Small intestine (tissue), 7 donors: ENCODE results near the gene ACOT7. TPM values are rescaled to one million over a fixed set of nuclear protein-coding genes. Genes with fewer than 3 reads are reported as not detected.
A peak's percentile ranks its signal among the peaks of the same experiment; 100 is the strongest.

Experiments used
- DNase-seq, 2 donors: peaks; one replicate each; pipeline versions ENCODE4 v3.0.0 to v3.0.0-alpha.2; 2013
- FAIRE-seq: peaks from 2 replicates; lab custom pipeline; 2012; peaks lifted over from hg19 to GRCh38; lab: Jason Lieb, UNC
- H3K27ac ChIP-seq, 3 donors: one replicate each; pipeline ENCODE4 v1.5.1; 2013; ENCODE audit warnings: low read length in 2 of 3, mild to moderate bottlenecking in 2 of 3, control low read depth in 1 of 3, inconsistent platforms in 1 of 3, low read depth in 1 of 3, moderate library complexity in 1 of 3
- H3K27me3 ChIP-seq, 3 donors: one replicate each; pipeline ENCODE4 v1.6.1; 2013; ENCODE audit warnings: low read length in 3 of 3, inconsistent platforms in 1 of 3; ENCODE audit not compliant: control insufficient read depth in 3 of 3, insufficient read depth in 3 of 3
- H3K36me3 ChIP-seq, 3 donors: one replicate each; pipeline ENCODE4 v1.6.1; 2013; ENCODE audit warnings: low read length in 3 of 3, inconsistent platforms in 1 of 3, low read depth in 1 of 3, mild to moderate bottlenecking in 1 of 3, moderate library complexity in 1 of 3; ENCODE audit not compliant: control insufficient read depth in 3 of 3, insufficient read depth in 2 of 3
- H3K4me1 ChIP-seq, 3 donors: one replicate each; pipeline ENCODE4 v1.6.1; 2013; ENCODE audit warnings: low read length in 2 of 3, inconsistent platforms in 1 of 3, low read depth in 1 of 3, mild to moderate bottlenecking in 1 of 3, moderate library complexity in 1 of 3; ENCODE audit not compliant: control insufficient read depth in 3 of 3, insufficient read depth in 2 of 3
- H3K4me3 ChIP-seq, 3 donors: one replicate each; pipeline ENCODE4 v1.5.1; 2013; ENCODE audit warnings: low read length in 3 of 3, control low read depth in 1 of 3, inconsistent platforms in 1 of 3, low read depth in 1 of 3, mild to moderate bottlenecking in 1 of 3, moderate library complexity in 1 of 3
- H3K9me3 ChIP-seq, 2 donors: one replicate each; pipeline ENCODE4 v1.6.1; 2013; ENCODE audit warnings: low read depth in 1 of 2, low read length in 1 of 2; ENCODE audit not compliant: control insufficient read depth in 2 of 2, insufficient read depth in 1 of 2
- WGBS, 3 donors: extraction: QIAGEN DNeasy Blood & Tissue Kit; methylation state at CpG; one replicate each; pipeline ENCODE4 v1.1.7; 2013; 5-methylcytosine and 5-hydroxymethylcytosine counted together
- polyA plus RNA-seq, 4 donors: library from polyadenylated mRNA; stranded (reverse) in 3 of 4; unstranded in 1 of 4; fragments of 200-250 nt in 3 of 4; fragments of 120-200 nt in 1 of 4; gene quantifications; one replicate each; pipeline versions ENCODE4 v1.2.1 to v1.2.3, GENCODE V29; 2013
- donor health status: healthy with polysubstance abuse.
- donor health status: control.
- donor health status: control.
- donor health status: Bipolar disorder and iron deficiency.
- donor health status: healthy.

The ACOT7 gene
- polyA plus RNA-seq, 4 donors: 20.3 to 93.8 (median 73.7) TPM

- WGBS, 3 donors: 30 to 45% (median 43%) methylated on average over 17 of the region's 17 CpGs
- FAIRE-seq: no peak
These were observed 153.4 kb downstream of the ACOT7 start for GRCh38 chr1:6239950-6240768.

GRCh38 chr1:6239213-6239752 lies 154.3 kb downstream of the ACOT7 start:
- Histone ChIP-seq H3K36me3 (peaks cover 0 to 4% (median 0%) of the 10 kb centered on the region in 3 donors), H3K4me3 (no peak overlapping the region), H3K9me3 (no peaks in the 10 kb centered on the region), H3K27ac (no peak overlapping the region), H3K27me3 (peaks cover 13 to 41% (median 29%) of the 10 kb centered on the region in 3 donors), H3K4me1 (peaks cover 2 to 36% (median 3%) of the 10 kb centered on the region in 3 donors)
- DNase-seq (no peak), FAIRE-seq (no peak)
- 39 to 71% (median 67%) methylated on average over 7 of the region's 7 CpGs for WGBS, 3 donors

More at GRCh38 chr1:6239950-6240768, 153.4 kb downstream of the ACOT7 start:
- Histone ChIP-seq H3K27ac (peak overlapping the region in 1 of 3 donors; percentile 40), H3K9me3 (no peaks in the 10 kb centered on the region), H3K27me3 (peaks cover 13 to 46% (median 34%) of the 10 kb centered on the region in 3 donors), H3K36me3 (no peaks in the 10 kb centered on the region), H3K4me3 (no peak overlapping the region), H3K4me1 (peaks cover 0 to 27% (median 2%) of the 10 kb centered on the region in 3 donors)
- peak in 1 of 2 donors; percentile 70 for DNase-seq

DNA sequence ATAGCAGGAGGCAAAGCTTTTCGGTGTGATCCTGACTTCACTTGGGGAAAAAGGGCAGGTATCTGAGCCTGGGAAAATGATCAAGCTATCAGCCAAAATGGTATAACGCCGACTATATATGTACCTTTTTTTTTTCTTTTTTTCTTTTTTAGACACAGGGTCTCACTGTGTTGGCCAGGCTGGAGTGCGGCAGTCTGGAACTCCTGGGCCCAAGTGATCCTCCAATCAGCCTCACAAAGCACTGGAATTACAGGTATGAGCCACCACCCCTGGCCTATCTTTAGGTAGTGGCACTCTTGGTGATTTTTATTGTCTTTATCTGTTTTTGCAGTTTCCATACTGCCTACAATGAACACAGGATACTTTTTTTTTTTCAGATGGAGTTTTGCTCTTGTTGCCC lies 156.5 kb downstream of the ACOT7 start:
- no peak for DNase-seq
- no peak for FAIRE-seq
- no peak overlapping the region for H3K4me3 ChIP-seq
- 88 to 91% (median 89%) methylated on average over 4 of the region's 4 CpGs for whole genome bisulfite sequencing, 3 donors
- no peaks in the 10 kb centered on the region for H3K9me3 ChIP-seq
- H3K27me3 ChIP-seq: peaks cover 6 to 23% (median 14%) of the 10 kb centered on the region in 3 donors
- peaks cover 2 to 21% (median 4%) of the 10 kb centered on the region in 3 donors for H3K36me3 ChIP-seq
- H3K27ac ChIP-seq: no peak overlapping the region
- peaks cover 1 to 37% (median 3%) of the 10 kb centered on the region in 3 donors for H3K4me1 ChIP-seq

- Histone ChIP-seq H3K9me3 (no peaks in the 10 kb centered on the region), H3K4me1 (peaks cover 0 to 21% (median 3%) of the 10 kb centered on the region in 3 donors), H3K36me3 (peaks cover 2 to 36% (median 9%) of the 10 kb centered on the region in 3 donors), H3K27ac (peak overlapping the region; percentile 48 to 87 (median 64)), H3K4me3 (peak overlapping the region; percentile 75 to 97 (median 90)), H3K27me3 (peaks cover 0 to 5% (median 2%) of the 10 kb centered on the region in 3 donors)
- FAIRE-seq (no peak), DNase-seq (peak; percentile 66 to 82)
- WGBS, 3 donors: 0 to 1% (median 0%) methylated on average over 14 to 30 of the region's 30 CpGs
These were observed 158.3 kb downstream of the ACOT7 start for GRCh38 chr1:6235296-6235677.

DNA sequence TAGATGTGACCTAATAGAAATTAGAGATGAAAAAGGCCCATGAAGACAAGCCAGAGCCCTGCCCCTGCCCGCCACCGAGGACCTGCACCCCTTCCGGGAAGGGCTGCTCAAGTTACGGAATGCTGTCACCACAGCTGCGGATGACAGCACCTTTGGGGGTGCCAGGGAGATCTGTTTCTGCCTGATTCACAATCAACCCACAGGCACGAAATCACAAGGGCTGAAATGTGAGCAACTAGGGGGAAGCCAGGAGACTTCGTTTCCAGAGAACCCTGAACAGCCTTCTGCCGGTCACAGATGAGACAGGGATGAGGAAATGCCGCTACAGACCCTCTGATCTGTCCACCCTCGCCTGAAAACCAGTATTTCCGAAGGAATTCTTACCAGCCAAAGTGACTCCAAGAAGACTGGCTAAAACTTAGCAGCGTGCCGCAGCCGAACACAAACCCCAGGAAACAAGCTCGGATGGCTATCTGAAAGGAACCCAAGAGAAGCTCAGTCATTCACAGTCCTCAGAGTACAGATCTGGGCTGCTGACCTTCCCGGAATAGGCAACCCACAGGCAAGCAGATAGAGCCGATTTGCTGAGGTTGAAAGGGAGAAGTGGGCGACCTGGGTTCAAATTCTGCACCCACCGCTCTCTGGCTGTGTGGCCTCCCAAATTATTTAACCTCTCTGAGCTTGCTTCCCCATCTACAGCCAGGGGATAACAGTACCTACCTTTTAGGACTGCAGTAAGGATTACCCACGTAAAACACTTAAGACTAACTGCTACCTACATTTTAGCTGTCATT lies 158.9 kb downstream of the ACOT7 start:
- no peak for DNase-seq
- Histone ChIP-seq H3K36me3 (peaks cover 2 to 42% (median 9%) of the 10 kb centered on the region in 3 donors), H3K27me3 (peaks cover 0 to 2% (median 0%) of the 10 kb centered on the region in 3 donors), H3K27ac (peak overlapping the region in 1 of 3 donors; percentile 48), H3K4me1 (peaks cover 0 to 15% (median 3%) of the 10 kb centered on the region in 3 donors), H3K4me3 (peak overlapping the region in 2 of 3 donors; percentile 75 to 97), H3K9me3 (no peaks in the 10 kb centered on the region)
- WGBS, 3 donors: 35 to 43% (median 41%) methylated on average over 20 of the region's 20 CpGs
- FAIRE-seq: no peak

- Histone ChIP-seq H3K27me3 (no peaks in the 10 kb centered on the region), H3K4me3 (no peak overlapping the region), H3K27ac (no peak overlapping the region), H3K9me3 (no peaks in the 10 kb centered on the region), H3K4me1 (peaks cover 0 to 9% (median 3%) of the 10 kb centered on the region in 3 donors), H3K36me3 (peaks cover 4 to 53% (median 9%) of the 10 kb centered on the region in 3 donors)
- WGBS, 3 donors: 43 to 83% (median 66%) methylated on average over 1 of the region's 1 CpG
- FAIRE-seq (no peak), DNase-seq (no peak)
These were observed 160.2 kb downstream of the ACOT7 start for GRCh38 chr1:6233376-6233775.

DNA sequence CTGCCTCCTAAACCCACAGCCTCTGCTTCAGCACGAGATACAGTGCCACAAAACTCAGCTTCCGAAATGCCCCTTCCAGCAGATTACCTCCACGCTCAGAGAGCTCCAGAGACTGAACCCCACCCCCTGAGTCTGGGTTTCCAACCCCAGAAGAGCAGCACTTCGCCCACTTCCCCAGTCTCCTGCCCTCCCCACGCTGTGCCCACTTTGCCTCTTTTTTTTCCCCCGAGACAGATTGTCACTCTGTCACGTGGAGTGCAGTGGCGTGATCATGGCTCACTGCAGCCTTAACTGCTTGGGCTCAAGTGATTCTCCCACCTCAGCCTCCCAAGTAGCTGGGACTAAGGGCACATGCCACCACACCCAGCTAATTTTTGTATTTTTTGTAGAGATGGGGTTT lies 167.9 kb downstream of the ACOT7 start:
- Histone ChIP-seq H3K27me3 (no peaks in the 10 kb centered on the region), H3K4me3 (no peak overlapping the region), H3K36me3 (peaks cover 2 to 83% (median 13%) of the 10 kb centered on the region in 3 donors), H3K9me3 (no peaks in the 10 kb centered on the region), H3K27ac (peak overlapping the region in 1 of 3 donors; percentile 76), H3K4me1 (peaks cover 0 to 34% (median 0%) of the 10 kb centered on the region in 3 donors)
- WGBS, 3 donors: 89 to 94% (median 92%) methylated on average over 8 of the region's 8 CpGs
- DNase-seq (no peak), FAIRE-seq (no peak)

DNA sequence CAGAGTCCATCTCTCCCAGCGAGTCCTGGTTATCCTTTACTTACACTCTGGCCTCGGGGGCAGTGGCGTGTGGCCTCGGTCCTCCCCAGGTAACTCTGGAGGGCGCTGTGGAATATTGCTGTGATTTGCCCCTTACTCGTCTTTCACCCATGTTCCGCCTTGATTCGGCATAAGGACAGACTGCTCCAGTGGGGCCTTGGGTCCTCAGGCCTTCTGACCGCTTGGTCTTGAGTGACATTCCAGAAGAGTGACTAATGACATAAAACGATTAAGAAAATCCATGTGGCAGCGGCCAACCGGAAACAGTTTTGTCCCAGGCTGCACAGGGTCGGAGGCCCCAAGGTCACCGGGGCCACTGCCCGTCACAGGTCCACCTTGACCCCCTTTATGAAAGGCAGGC lies 168.8 kb downstream of the ACOT7 start:
- no peaks in the 10 kb centered on the region for H3K27me3 ChIP-seq
- WGBS, 3 donors: 68 to 78% (median 71%) methylated on average over 15 of the region's 15 CpGs
- DNase-seq (peak in 1 of 2 donors; percentile 84), FAIRE-seq (no peak)
- H3K4me3 ChIP-seq: no peak overlapping the region
- H3K4me1 ChIP-seq: peaks cover 0 to 34% (median 0%) of the 10 kb centered on the region in 3 donors
- H3K36me3 ChIP-seq: peaks cover 2 to 80% (median 13%) of the 10 kb centered on the region in 3 donors
- H3K27ac ChIP-seq: peak overlapping the region in 1 of 3 donors; percentile 76
- H3K9me3 ChIP-seq: no peaks in the 10 kb centered on the region
